Measurements from ENCODE around the gene ZFAND3.

DNA sequence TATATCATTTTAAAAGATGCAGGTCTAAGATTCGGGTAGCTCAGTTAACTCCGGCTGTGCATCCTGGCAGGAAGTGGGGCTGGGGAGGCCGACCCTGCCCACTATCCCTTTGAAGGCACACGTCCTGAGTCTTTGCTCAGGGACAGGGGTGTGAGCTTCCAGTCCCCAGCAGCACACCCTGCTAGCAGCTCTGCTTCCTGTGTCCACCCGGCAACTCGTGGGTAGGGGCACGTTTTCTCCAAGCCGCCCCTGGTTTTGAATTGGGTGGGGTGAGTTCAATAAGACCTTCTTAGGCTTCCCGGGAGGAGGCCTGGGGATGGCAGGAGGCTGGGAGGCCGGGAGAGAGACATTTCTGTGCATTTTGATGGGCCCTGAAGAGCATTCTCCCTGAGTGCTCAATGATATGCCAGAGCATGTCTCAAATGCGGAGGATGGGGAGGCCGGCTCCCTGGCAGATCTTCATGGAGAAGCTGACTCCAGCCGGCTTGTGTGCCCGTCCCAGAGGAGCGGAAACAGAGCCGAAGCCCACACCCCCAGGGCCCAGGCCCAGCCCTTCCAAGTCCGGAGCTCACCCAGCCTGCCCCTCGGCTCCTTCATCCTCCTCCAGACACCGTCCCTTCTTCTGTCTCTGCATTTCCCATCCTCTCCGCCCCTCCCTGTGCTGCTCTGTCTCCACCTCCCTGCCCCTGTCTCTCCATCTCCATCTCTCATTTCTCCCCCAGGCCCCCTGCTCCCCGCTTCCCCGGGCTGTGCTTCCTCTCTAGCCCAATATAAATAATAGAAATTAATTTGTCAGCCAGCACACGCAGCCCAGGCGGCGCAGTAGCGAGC, 36.3 kb upstream of the ZFAND3 start:
- TF ChIP-seq GATA2 (IDR thresholded peaks at IDR 0.05; ENCODE audit: low read depth, low read length) = no peak
- TF ChIP-seq GATA3 (IDR thresholded peaks at IDR 0.05; ENCODE audit: low read depth, low read length) = no peak
